GM21576 (cell line): ENCODE data around the gene TSHZ2.

Experiments
- ATAC-seq: cut with Tn5 transposase; IDR thresholded peaks from one replicate; pipeline ENCODE4 v1.9.1; 2021; ENCODE audit warnings: mild to moderate bottlenecking, moderate library complexity; ENCODE audit not compliant: unreplicated experiment

Gene TSHZ2

DNA sequence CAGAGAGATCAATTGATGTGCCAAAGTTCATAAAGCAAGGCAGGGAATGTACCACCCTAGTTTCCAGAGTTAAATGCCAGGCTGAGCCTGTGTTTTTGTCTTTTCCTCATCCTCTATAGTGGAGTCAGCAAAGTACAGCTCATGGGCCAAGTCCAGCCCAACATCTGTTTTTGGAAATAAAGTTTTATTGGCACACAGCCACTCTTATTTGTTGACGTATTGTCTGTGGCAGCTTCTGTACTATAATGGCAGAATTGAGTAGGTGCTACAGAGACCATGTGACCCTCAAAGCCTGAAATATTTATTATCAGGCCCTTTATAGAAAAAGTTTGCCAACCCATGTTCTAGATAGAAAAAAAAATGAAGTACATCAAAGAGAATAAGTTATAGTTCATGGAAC is 187.0 kb downstream of the TSHZ2 start:
- no peak for ATAC-seq

DNA sequence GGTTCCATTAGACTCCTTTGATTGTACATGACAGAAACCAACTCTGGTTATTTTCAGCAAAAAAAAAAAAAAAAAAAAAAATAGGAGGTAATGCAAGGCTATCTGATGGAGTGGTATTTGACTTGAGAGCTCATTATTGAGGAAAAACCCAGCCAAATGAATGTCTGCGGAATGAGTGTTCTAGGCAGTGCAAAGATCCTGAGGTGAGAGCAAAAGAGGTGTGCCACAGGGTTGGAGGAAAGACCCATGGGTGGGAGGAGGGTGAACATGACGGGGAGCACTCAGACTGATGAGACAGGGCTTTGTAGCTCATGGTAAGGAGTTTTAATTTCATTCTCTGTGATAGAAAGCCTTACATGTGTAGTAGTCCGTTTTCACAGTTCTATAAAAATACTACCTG is 188.9 kb downstream of the TSHZ2 start:
- ATAC-seq, result no peak

- ATAC-seq, result no peak
Observed at GRCh38 chr20:53161473-53161872, 189.3 kb downstream of the TSHZ2 start.

- no peak for ATAC-seq
Observed at GRCh38 chr20:53162251-53162835, 190.2 kb downstream of the TSHZ2 start.

DNA sequence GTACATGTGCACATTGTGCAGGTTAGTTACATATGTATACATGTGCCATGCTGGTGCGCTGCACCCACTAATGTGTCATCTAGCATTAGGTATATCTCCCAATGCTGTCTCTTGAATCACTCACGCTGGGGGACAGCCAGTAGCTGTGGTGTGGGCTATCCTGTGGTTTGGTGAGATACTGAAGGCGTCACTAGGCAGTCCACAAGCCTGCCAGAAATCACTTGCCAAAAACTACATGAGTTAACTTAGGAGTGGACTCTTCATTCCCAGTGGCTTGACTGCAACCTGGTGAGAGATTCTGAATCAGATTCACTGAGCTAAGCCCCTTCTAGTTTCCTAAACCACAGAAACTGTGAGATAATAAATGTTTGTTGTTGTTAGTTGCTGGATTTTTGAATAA is 191.3 kb downstream of the TSHZ2 start:
- no peak for ATAC-seq

DNA sequence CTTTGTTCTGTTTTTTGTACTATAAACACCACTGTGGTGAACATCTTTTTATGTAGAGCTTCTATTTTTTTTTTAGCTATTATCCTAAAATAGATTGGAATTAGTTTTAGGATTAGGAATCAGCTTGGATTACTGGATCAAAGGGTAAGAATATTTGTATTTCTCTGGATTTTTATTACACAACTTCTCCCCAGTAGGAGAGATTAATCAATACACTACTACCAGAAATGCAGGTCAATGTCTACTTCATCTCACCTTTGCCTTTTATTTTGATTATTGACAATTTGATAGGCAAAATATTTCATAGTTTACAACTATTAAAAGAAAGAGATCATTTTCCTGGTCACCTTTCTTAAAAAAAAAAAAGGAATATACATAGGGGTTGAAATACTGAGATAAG is 191.9 kb downstream of the TSHZ2 start:
- ATAC-seq, result no peak

DNA sequence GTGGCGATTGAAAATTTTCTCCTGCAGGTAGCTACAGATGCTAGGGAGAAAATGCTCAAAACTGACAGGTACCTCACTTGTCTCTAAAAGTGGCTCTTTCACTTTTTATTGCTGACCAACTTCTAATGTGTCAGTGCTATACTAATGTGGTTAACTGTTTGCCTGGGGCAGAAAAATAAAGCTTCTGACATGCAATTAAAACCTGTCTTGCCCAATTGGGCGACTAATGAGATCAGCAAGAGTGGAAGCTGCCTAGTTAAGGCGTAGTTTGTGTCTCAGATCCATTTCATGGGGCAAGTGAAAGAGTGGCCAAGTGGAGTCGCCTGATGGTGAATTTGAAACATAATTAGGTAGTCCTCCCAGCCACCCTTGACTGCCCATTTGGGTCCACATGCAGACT is 193.3 kb downstream of the TSHZ2 start:
- ATAC-seq, result no peak

DNA sequence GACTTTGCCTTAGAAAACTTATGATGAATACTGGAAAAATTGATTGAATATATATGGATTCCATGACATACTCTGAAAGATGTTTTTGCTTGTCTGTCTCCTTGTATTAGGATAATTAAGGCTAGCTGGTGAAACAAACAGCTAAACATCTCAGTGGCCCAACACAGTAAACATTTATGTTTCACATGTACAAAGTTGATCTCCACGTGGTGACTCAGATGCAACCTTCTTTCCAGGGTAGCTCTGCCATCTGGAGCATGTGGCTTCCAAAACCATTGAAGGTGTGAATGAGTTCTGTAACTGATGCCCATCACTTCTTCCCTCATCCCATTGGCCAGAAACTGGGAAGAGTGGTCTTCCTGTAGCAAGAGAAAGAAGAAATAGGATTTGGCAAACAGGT is 196.3 kb downstream of the TSHZ2 start:
- no peak for ATAC-seq

- ATAC-seq, result no peak
Observed at GRCh38 chr20:53170196-53170595, 198.0 kb downstream of the TSHZ2 start.

DNA sequence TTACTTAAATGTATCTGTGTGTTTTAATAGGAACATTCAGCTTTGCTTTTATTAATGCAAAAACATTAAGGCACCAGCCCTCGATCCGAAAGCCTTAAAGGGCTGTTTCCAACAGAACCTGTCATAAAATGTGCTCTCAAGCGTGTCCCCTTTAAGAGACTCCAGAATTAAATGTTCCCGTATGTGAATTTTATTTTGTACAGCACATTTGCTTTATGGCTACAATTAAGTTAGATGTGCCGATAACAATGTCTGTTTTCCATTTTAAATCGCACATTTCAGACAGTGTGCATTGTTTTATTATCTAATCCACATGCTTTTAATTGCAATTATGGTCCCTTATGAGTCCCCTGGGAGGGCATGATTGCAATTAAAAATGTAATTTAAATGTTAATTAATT is 198.9 kb downstream of the TSHZ2 start:
- ATAC-seq, result no peak

DNA sequence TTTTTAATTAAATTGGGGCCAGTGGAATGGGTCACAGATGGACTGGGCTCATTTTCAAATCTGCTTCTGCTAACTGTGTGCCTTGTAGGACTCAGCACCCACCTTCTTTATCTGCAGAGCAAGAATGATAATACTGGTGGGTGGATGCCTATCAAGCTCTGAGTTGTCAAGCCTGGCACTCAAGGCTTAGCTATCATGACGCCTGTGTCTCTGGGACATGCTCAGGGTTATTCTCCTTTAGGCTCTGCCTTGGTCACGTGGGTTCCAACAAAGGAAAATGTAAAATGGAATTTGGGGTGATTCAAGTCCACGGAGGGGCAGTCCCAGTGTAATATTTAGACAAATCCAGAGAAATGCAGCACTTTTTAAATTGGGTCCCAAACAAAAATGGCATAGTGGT is 202.3 kb downstream of the TSHZ2 start:
- ATAC-seq, result no peak

DNA sequence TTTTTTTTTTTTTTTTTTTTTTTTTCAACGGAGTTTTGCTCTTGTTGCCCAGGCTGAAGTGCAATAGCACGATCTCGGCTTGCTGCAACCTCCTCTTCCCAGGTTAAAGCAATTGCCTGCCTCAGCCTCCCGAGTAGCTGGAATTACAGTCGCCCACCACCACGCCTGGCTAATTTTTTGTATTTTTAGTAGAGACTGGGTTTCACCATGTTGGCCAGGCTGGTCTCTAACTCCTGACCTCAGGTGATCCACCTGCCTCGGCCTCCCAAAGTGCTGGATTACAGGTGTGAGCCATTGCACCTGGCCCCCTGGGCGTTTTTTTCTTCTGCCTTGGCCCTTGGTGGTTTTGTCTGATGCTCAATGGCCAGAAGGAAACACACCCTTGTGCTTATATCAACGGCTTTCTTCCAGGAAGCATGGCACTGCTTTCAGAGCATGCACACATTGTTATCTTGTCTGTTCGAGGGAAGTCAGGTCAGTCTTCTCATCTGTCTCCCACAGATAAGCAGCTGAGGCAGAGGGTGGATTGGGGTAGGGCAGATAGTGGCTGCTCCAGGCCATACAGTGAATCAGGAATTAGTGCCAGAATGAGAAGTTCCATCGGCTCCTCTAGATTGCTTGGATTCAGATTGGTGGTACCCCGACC is 203.1 kb downstream of the TSHZ2 start:
- ATAC-seq, result no peak

- no peak for ATAC-seq
Observed at GRCh38 chr20:53176134-53176533, 204.0 kb downstream of the TSHZ2 start.

- no peak for ATAC-seq
Observed at GRCh38 chr20:53177687-53178086, 205.5 kb downstream of the TSHZ2 start.

DNA sequence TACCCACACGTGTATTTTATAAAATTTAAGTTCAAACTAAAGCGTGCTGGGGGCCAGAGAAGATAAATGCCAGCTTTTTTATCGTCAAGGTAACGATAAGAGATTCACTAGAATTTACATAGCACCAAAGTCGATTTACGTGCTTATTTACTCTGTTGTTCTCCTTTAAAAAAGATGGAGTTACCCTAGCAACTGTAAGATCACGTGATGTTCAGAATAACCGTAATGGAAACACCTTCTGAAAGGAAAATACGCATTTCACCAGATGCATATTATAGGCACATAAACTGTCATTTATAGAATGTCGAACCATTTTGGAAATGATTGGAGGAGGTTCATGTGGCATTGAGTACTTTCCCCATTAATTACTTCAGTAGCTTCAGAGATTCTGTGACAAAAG is 207.6 kb downstream of the TSHZ2 start:
- ATAC-seq, result no peak

GRCh38 chr20:53180928-53181362 is 208.8 kb downstream of the TSHZ2 start:
- ATAC-seq, result no peak

GRCh38 chr20:53181866-53182376 is 209.8 kb downstream of the TSHZ2 start:
- no peak for ATAC-seq

DNA sequence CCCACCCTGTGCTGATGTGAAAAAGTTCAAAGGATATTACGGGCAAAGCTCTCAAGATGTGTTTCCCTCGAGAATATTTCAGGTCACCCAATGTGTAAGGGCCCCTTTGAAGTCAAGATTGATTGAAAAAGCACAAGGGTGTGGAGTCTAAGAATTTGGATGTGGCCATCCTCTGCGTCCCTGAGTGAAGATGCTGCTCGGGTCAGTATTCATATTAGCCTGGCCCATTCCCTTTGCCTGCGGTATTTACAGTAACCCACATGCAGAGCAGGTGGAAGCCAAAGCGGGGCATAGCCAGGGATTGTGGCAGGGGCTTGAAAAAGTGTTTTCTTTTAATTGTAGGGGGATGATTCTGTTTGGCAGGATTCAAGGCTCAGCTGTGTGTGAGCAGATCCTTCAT is 211.0 kb downstream of the TSHZ2 start:
- ATAC-seq, result no peak

DNA sequence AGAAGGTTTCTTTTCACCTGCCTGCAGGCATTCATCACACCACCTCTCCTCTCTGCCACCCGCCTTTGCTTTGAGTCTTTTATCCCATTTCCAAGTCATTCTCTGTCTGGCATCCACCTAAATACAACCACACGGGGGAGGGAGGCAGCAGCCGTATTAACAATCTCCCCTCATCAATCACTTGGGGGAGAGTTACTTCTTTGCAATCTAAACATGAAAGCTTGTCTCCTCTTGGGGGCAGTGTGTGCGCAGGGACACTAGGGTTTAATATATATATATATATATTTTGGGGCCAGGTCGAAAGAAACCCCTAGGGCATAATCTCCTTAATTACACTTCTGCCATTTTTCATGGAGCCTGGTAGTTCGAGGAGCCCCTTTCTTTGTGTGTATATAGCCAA is 214.5 kb downstream of the TSHZ2 start:
- ATAC-seq, result no peak

- ATAC-seq, result no peak
Observed at GRCh38 chr20:53187392-53188068, 215.4 kb downstream of the TSHZ2 start.

DNA sequence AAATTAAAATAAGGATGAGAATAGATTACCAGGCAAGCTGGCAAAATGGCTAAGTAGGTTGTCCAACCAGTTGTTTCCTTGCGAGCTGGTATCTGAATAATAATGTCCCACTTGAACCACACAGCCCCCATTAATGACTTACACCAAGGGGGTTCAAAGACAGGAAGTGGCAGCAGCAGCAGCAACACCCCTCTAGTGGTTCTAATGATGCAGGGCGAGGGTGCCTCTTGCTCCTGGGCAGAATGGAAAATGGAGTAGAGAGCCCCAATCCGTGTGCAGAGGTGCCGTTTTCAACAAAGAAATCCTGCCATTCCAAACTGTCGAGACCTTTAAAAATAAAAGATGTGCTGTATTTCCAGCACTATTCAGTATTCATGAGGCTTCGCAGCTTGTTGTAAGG is 218.1 kb downstream of the TSHZ2 start:
- no peak for ATAC-seq

DNA sequence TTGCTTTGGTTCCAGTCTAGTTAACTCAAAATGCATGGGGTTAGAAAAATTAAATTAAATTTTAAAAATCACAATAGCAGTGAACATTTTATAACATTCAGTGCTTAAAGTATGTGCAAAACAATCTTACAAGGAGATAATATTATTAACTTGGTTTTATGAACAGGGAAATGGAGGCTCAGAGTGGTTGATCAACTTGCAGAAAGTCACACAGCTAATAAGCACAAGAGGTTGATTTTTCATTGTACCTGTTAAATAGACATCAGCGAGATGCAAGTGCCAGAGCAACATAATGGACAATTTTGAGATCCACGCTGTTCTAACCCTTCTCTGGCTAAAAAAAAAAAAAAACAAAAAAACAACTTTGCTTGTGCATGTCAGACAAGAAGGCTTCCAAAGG is 219.8 kb downstream of the TSHZ2 start:
- no peak for ATAC-seq
